Neural cell (in vitro differentiated cells): ENCODE data around the gene DOP1B. TPM values are rescaled to one million over a fixed set of nuclear protein-coding genes. Genes with fewer than 3 reads are reported as not detected.

Experiments used
- H2AFZ ChIP-seq: fragments of 200-600, 300-800 bp; sonication (generic), shearing (Covaris generic); 2 replicates; pipeline ENCODE4 v1.6.0; 2014; ENCODE audit warnings: low read depth, mild to moderate bottlenecking, antibody characterized with exemption, low read length, moderate library complexity
- H3F3A ChIP-seq: fragments of 200-600 bp; shearing (Covaris generic); 2 replicates; pipeline ENCODE4 v1.6.1; 2016; ENCODE audit warnings: mild to moderate bottlenecking, moderate library complexity, mixed read lengths, antibody characterized with exemption, low read length; ENCODE audit not compliant: insufficient read depth, poor library complexity, severe bottlenecking
- H3K27ac ChIP-seq: fragments of 200-600, 300-800 bp; sonication (generic), shearing (Covaris generic); 2 replicates; pipeline ENCODE4 v1.5.1; 2014; ENCODE audit warnings: mild to moderate bottlenecking, low read length, moderate library complexity
- H3K27me3 ChIP-seq: fragments of 300-800, 200-600 bp; sonication (generic), shearing (Covaris generic); 2 replicates; pipeline ENCODE4 v1.6.0; 2014; ENCODE audit warnings: mild to moderate bottlenecking, low read depth, low read length, moderate library complexity; ENCODE audit not compliant: insufficient read depth
- H3K36me3 ChIP-seq: fragments of 300-800, 200-600 bp; sonication (generic), shearing (Covaris generic); 2 replicates; pipeline ENCODE4 v1.5.1; 2014; ENCODE audit warnings: mild to moderate bottlenecking, antibody characterized with exemption, low read length, moderate library complexity; ENCODE audit not compliant: insufficient read depth
- H3K4me2 ChIP-seq: fragments of 300-800, 200-600 bp; sonication (generic), shearing (Covaris generic); 2 replicates; pipeline ENCODE4 v1.6.0; 2014; ENCODE audit warnings: mild to moderate bottlenecking, low read length
- H3K4me3 ChIP-seq: fragments of 300-800, 200-600 bp; sonication (generic), shearing (Covaris generic); 2 replicates; pipeline ENCODE4 v1.5.1; 2014; ENCODE audit warnings: mild to moderate bottlenecking, low read length, moderate library complexity
- H3K79me2 ChIP-seq: fragments of 200-600 bp; shearing (Covaris generic); replicated peaks from 2 replicates; pipeline ENCODE4 v1.6.0; 2014; ENCODE audit warnings: mild to moderate bottlenecking, low read length, moderate library complexity; ENCODE audit not compliant: insufficient read depth
- H3K9ac ChIP-seq: fragments of 300-800, 200-600 bp; sonication (generic), shearing (Covaris generic); 2 replicates; pipeline ENCODE4 v1.6.1; 2016; ENCODE audit warnings: mild to moderate bottlenecking, low read length, mixed read lengths
- H3K9me2 ChIP-seq: fragments of 200-600 bp; shearing (Covaris generic); 2 replicates; pipeline ENCODE4 v1.6.1; 2016; ENCODE audit warnings: mild to moderate bottlenecking, low read length, mixed read lengths; ENCODE audit not compliant: insufficient read depth
- H3K9me3 ChIP-seq: fragments of 200-600, 300-800 bp; sonication (generic), shearing (Covaris generic); 2 replicates; pipeline ENCODE4 v1.6.1; 2016; ENCODE audit warnings: mild to moderate bottlenecking, mixed run types, low read length, moderate library complexity, mixed read lengths
- H4K20me1 ChIP-seq: fragments of 200-600 bp; shearing (Covaris generic); 2 replicates; pipeline ENCODE4 v1.6.1; 2016; ENCODE audit warnings: mild to moderate bottlenecking, mixed run types; ENCODE audit not compliant: insufficient read depth
- EP300 ChIP-seq: fragments of 450-650 bp; conservative IDR thresholded peaks from 2 replicates; pipeline ENCODE4 v1.6.1; 2014; ENCODE audit warnings: antibody characterized with exemption, mild to moderate bottlenecking, moderate library complexity; ENCODE audit not compliant: poor library complexity, severe bottlenecking
- EZH2 ChIP-seq: fragments of 200-600, 300-800 bp; shearing (Covaris generic), sonication (generic); IDR thresholded peaks from 2 replicates; pipeline ENCODE4 v1.6.1; 2014; ENCODE audit warnings: antibody characterized with exemption, low read length, borderline replicate concordance, mild to moderate bottlenecking; ENCODE audit not compliant: insufficient read depth, poor library complexity, severe bottlenecking
- MXI1 ChIP-seq: fragments of 450-650 bp; conservative IDR thresholded peaks from 2 replicates; pipeline ENCODE4 v1.6.1; 2014; ENCODE audit warnings: antibody characterized with exemption, mild to moderate bottlenecking; ENCODE audit not compliant: poor library complexity, severe bottlenecking
- POLR2AphosphoS5 ChIP-seq: IDR thresholded peaks from 2 replicates; pipeline ENCODE4 v1.6.1; 2012
- RAD21 ChIP-seq: fragments of 450-650 bp; conservative IDR thresholded peaks from 2 replicates; pipeline ENCODE4 v1.6.1; 2014; ENCODE audit warnings: antibody characterized with exemption, mild to moderate bottlenecking, moderate library complexity
- SMC3 ChIP-seq: fragments of 450-650 bp; conservative IDR thresholded peaks from 2 replicates; pipeline ENCODE4 v1.6.1; 2014; ENCODE audit warnings: antibody characterized with exemption, mild to moderate bottlenecking, moderate library complexity; ENCODE audit not compliant: poor library complexity
- TAF1 ChIP-seq: IDR thresholded peaks from 2 replicates; pipeline ENCODE4 v1.6.1; 2012; ENCODE audit warnings: low read depth
- polyA plus RNA-seq: library from polyadenylated mRNA; depleted of rRNA; stranded (reverse); fragments of >200 nt; gene quantifications from 2 replicates; pipeline ENCODE4 v1.2.3, GENCODE V29; 2014
- TF ChIP-seq, protein P1 (sequence below): fragments of 450-650 bp; IDR thresholded peaks from 2 replicates; pipeline ENCODE4 v1.5.1; 2014; ENCODE audit warnings: antibody characterized with exemption, mild to moderate bottlenecking, moderate library complexity; ENCODE audit not compliant: poor library complexity, severe bottlenecking
- TF ChIP-seq, protein P2 (sequence below): IDR thresholded peaks from 2 replicates; pipeline ENCODE4 v1.6.1; 2012; ENCODE audit warnings: borderline replicate concordance

The DOP1B gene
- polyA plus RNA-seq, 1 donor from 2014 or later: 14.0 TPM

DNA sequence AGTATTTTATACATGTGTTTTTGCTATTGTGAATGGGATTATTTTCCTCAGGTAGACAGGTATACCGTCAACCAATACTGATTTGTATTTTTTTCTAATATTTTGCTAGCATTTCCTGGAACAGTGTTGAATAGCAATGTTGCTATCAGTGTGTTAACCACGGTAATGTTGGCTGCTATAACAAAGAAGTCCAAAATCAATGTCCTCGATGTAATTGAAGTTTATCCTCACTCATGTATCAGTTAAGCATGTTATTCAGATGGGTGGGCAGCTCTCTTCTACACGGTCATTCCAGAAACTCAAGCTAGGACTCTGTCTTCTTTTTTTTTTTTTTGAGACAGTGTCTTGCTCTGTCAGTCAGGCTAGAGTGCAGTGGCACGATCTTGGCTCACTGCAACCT, 24.3 kb downstream of the DOP1B start:
- no peaks in the 10 kb centered on the region for H3K9me3 ChIP-seq
- H3F3A ChIP-seq: no peaks in the 10 kb centered on the region
- H3K27me3 ChIP-seq: no peaks in the 10 kb centered on the region
- no peaks in the 10 kb centered on the region for H3K9me2 ChIP-seq
- no peak overlapping the region for H2AFZ ChIP-seq
- no peak overlapping the region for H3K4me2 ChIP-seq
- H3K36me3 ChIP-seq: no peaks in the 10 kb centered on the region
- H3K4me3 ChIP-seq: no peak overlapping the region
- no peaks in the 10 kb centered on the region for H3K79me2 ChIP-seq
- no peak overlapping the region for H3K27ac ChIP-seq
- no peaks in the 10 kb centered on the region for H4K20me1 ChIP-seq
- no peak for TF ChIP-seq EP300
- no peak for TF ChIP-seq POLR2AphosphoS5
- TF ChIP-seq SMC3: no peak
- TF ChIP-seq, protein P1, sequence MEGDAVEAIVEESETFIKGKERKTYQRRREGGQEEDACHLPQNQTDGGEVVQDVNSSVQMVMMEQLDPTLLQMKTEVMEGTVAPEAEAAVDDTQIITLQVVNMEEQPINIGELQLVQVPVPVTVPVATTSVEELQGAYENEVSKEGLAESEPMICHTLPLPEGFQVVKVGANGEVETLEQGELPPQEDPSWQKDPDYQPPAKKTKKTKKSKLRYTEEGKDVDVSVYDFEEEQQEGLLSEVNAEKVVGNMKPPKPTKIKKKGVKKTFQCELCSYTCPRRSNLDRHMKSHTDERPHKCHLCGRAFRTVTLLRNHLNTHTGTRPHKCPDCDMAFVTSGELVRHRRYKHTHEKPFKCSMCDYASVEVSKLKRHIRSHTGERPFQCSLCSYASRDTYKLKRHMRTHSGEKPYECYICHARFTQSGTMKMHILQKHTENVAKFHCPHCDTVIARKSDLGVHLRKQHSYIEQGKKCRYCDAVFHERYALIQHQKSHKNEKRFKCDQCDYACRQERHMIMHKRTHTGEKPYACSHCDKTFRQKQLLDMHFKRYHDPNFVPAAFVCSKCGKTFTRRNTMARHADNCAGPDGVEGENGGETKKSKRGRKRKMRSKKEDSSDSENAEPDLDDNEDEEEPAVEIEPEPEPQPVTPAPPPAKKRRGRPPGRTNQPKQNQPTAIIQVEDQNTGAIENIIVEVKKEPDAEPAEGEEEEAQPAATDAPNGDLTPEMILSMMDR: no peak
- TF ChIP-seq, protein P2, sequence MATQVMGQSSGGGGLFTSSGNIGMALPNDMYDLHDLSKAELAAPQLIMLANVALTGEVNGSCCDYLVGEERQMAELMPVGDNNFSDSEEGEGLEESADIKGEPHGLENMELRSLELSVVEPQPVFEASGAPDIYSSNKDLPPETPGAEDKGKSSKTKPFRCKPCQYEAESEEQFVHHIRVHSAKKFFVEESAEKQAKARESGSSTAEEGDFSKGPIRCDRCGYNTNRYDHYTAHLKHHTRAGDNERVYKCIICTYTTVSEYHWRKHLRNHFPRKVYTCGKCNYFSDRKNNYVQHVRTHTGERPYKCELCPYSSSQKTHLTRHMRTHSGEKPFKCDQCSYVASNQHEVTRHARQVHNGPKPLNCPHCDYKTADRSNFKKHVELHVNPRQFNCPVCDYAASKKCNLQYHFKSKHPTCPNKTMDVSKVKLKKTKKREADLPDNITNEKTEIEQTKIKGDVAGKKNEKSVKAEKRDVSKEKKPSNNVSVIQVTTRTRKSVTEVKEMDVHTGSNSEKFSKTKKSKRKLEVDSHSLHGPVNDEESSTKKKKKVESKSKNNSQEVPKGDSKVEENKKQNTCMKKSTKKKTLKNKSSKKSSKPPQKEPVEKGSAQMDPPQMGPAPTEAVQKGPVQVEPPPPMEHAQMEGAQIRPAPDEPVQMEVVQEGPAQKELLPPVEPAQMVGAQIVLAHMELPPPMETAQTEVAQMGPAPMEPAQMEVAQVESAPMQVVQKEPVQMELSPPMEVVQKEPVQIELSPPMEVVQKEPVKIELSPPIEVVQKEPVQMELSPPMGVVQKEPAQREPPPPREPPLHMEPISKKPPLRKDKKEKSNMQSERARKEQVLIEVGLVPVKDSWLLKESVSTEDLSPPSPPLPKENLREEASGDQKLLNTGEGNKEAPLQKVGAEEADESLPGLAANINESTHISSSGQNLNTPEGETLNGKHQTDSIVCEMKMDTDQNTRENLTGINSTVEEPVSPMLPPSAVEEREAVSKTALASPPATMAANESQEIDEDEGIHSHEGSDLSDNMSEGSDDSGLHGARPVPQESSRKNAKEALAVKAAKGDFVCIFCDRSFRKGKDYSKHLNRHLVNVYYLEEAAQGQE: no peak
- no peak for TF ChIP-seq MXI1
- TF ChIP-seq TAF1: no peak
- TF ChIP-seq EZH2: no peak
- TF ChIP-seq RAD21: no peak
- no peak overlapping the region for H3K9ac ChIP-seq

GRCh38 chr21:36183144-36183795, 26.6 kb downstream of the DOP1B start:
- Histone ChIP-seq H3F3A (no peaks in the 10 kb centered on the region), H3K27ac (no peak overlapping the region), H2AFZ (no peak overlapping the region), H3K79me2 (no peaks in the 10 kb centered on the region), H3K9ac (no peak overlapping the region), H3K4me2 (no peak overlapping the region), H4K20me1 (no peaks in the 10 kb centered on the region), H3K27me3 (no peaks in the 10 kb centered on the region), H3K4me3 (no peak overlapping the region), H3K36me3 (no peaks in the 10 kb centered on the region), H3K9me2 (no peaks in the 10 kb centered on the region), H3K9me3 (no peaks in the 10 kb centered on the region)
- TF ChIP-seq, protein P2: no peak
- TF ChIP-seq EP300: no peak
- TF ChIP-seq RAD21: no peak
- TF ChIP-seq TAF1: no peak
- TF ChIP-seq POLR2AphosphoS5: no peak
- TF ChIP-seq EZH2: no peak
- TF ChIP-seq SMC3: no peak
- no peak for TF ChIP-seq MXI1
- TF ChIP-seq, protein P1: no peak
